Retinal pigment epithelial cell (primary cell): ENCODE results near the gene CNTNAP2.
A peak's percentile ranks its signal among the peaks of the same experiment; 100 is the strongest.

Experiments used
- DNase-seq: peaks from one replicate; pipeline ENCODE4 v3.0.0-alpha.2; 2010; ENCODE audit warnings: low read depth
- H3K4me3 ChIP-seq: 2 replicates; pipeline ENCODE4 v1.5.1; 2011; ENCODE audit warnings: mild to moderate bottlenecking, low read length, control low read depth, moderate library complexity
- TF ChIP-seq, protein P1 (sequence below): conservative IDR thresholded peaks from 2 replicates; pipeline ENCODE4 v1.5.1; 2011; ENCODE audit warnings: low read depth, low read length, control low read depth, inconsistent platforms

Gene CNTNAP2

DNA sequence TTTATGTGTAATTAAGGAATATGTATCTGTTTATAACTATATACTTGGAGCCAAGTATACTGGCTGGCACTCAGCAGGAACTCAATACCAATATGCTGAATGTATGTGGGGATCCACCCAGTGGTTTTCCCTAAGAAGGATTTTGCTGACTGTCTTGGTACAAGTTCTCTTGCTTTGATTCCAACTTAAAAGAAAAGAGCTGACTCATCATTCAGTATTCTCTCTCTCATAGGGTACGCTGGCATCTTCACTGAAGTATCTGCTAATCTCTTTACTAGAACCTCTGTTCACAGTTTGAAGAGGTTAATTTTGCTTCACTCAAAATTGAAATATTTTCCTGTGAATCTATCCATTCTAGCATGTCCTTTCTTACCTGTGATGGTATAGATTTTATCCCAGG, 1044.8 kb downstream of the CNTNAP2 start:
- TF ChIP-seq, protein P1, sequence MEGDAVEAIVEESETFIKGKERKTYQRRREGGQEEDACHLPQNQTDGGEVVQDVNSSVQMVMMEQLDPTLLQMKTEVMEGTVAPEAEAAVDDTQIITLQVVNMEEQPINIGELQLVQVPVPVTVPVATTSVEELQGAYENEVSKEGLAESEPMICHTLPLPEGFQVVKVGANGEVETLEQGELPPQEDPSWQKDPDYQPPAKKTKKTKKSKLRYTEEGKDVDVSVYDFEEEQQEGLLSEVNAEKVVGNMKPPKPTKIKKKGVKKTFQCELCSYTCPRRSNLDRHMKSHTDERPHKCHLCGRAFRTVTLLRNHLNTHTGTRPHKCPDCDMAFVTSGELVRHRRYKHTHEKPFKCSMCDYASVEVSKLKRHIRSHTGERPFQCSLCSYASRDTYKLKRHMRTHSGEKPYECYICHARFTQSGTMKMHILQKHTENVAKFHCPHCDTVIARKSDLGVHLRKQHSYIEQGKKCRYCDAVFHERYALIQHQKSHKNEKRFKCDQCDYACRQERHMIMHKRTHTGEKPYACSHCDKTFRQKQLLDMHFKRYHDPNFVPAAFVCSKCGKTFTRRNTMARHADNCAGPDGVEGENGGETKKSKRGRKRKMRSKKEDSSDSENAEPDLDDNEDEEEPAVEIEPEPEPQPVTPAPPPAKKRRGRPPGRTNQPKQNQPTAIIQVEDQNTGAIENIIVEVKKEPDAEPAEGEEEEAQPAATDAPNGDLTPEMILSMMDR: no peak
- no peak overlapping the region for H3K4me3 ChIP-seq
- DNase-seq: no peak

DNA sequence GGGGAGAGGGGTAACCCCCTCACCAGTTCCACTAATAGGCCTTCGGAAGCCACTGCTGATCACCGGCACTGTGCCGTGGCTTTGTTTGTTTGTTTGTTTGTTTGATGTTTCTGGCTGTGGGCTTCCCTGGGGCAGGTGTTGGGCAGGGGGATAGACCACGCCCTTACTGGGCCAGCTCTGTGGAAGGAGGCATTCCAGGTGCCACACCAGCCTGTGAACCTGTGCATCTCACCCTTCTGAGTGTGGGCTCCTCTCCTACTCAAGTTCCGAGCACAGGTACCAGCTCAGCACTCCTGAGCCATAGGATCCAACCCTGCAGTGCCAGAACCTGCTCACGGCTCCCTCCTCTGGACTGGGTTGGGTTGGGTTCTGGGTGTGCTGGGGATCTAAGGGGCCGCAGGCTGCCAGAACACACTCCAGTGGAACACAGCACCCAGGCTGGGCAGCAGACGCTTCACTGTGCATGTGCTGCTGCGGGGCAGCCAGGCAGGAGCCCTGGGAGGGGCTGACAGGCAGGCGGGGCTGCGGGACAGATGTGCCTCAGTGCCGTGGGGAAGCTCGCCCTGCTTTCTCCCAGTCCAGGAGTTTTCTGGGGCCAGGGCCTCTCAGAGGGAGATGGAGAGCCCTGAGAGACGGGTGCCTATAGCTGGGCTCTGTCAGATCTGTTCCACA, 1053.9 kb downstream of the CNTNAP2 start:
- TF ChIP-seq, protein P1: no peak
- DNase-seq: no peak
- H3K4me3 ChIP-seq: no peak overlapping the region

- H3K4me3 ChIP-seq: no peak overlapping the region
- TF ChIP-seq, protein P1: no peak
- DNase-seq: no peak
Measured at GRCh38 chr7:147171013-147171391, 1054.4 kb downstream of the CNTNAP2 start.

DNA sequence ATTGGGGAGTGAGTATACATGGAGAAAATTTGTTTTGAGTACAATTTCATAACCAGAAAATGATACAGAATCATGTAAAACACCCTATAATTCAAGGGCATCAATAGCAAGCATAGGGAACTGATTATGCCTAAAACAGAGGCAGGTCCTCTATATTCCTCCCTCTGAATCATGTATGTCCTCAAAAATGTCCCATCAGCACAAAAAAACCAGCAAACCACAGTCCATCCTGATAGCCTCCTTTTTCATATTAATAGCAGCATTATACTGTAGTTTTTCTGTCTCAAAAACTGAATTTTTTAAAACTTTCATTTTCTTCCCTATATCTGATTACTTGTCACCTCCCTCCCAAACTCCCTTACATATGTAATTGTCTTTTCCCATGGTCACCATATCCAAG, 1057.3 kb downstream of the CNTNAP2 start:
- no peak overlapping the region for H3K4me3 ChIP-seq
- no peak for DNase-seq
- TF ChIP-seq, protein P1: no peak

- peak; percentile 52 for DNase-seq
- H3K4me3 ChIP-seq: no peak overlapping the region
- TF ChIP-seq, protein P1: no peak
Measured at GRCh38 chr7:147182874-147183273, 1066.3 kb downstream of the CNTNAP2 start.

DNA sequence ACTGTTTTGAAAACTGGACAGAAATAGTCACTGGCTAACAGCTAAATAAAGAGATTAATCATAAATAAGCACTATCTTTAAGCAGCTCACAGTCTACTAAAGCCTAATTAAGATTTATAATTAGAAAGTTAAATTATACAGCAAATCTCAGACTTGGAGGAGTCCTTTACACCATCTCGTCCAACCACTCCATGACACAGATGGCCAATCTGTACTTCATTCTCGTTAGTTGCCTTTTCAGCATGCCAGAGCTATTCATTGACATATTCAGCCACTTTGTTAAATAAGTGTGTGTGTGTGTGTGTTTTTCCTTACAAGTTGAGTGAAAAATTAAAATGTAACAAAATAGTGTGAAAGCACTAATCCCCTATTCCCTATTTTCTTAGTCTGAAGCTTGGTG, 1066.7 kb downstream of the CNTNAP2 start:
- no peak for DNase-seq
- TF ChIP-seq, protein P1: no peak
- H3K4me3 ChIP-seq: no peak overlapping the region

- no peak for DNase-seq
- TF ChIP-seq, protein P1: no peak
- no peak overlapping the region for H3K4me3 ChIP-seq
Measured at GRCh38 chr7:147188467-147188866, 1071.9 kb downstream of the CNTNAP2 start.
